Left ventricle myocardium inferior (tissue), 1 donor: Measurements from ENCODE around the gene ARHGEF33. TPM values are rescaled to one million over a fixed set of nuclear protein-coding genes. Genes with fewer than 3 reads are reported as not detected.

Experiments used
- DNase-seq: peaks from one replicate; pipeline ENCODE4 v3.0.0-alpha.2; 2020
- H3K27ac ChIP-seq: fragments of 200-600 bp; replicated peaks from 2 replicates; pipeline ENCODE4 v1.8.0; 2021
- H3K27me3 ChIP-seq: fragments of 200-600 bp; 2 replicates; pipeline ENCODE4 v1.8.0; 2021; ENCODE audit warnings: low read depth
- H3K36me3 ChIP-seq: fragments of 200-600 bp; 2 replicates; pipeline ENCODE4 v1.8.0; 2021
- H3K4me1 ChIP-seq: fragments of 200-600 bp; 2 replicates; pipeline ENCODE4 v1.8.0; 2021
- H3K4me3 ChIP-seq: fragments of 200-600 bp; 2 replicates; pipeline ENCODE4 v1.8.0; 2021; ENCODE audit warnings: mild to moderate bottlenecking, moderate library complexity
- H3K9me3 ChIP-seq: fragments of 200-600 bp; replicated peaks from 2 replicates; pipeline ENCODE4 v1.8.0; 2021
- intact Hi-C: fragments of 100-400 bp; cut with micrococcal nuclease; formaldehyde crosslinking; loops from one replicate; pipeline ENCODE4 v1.11.0; 2022
- long read RNA-seq: library from polyadenylated mRNA; unstranded; transcript quantifications from one replicate; pipeline ENCODE4 v2.0.0, GENCODE V29; 2021
- total RNA-seq: library from RNA; stranded (reverse); fragmentation: NEBNext Ultra II Directional; extraction: Animal tissue kit (Norgen Biotek cat#: 25700); gene quantifications from one replicate; pipeline ENCODE4 v1.2.1, GENCODE V29; 2021
- TF ChIP-seq, protein P1 (sequence below): fragments of 200-600 bp; IDR thresholded peaks from 2 replicates; pipeline ENCODE4 v1.8.0; 2021; ENCODE audit warnings: antibody characterized with exemption, mild to moderate bottlenecking, borderline replicate concordance
- donor health status: DM: no; HTN: yes; CAD: no; lungs with severe emphysema.

ARHGEF33 gene
- total RNA-seq: 0.14 TPM
- long read RNA-seq: 0 reads

- TF ChIP-seq, protein P1, sequence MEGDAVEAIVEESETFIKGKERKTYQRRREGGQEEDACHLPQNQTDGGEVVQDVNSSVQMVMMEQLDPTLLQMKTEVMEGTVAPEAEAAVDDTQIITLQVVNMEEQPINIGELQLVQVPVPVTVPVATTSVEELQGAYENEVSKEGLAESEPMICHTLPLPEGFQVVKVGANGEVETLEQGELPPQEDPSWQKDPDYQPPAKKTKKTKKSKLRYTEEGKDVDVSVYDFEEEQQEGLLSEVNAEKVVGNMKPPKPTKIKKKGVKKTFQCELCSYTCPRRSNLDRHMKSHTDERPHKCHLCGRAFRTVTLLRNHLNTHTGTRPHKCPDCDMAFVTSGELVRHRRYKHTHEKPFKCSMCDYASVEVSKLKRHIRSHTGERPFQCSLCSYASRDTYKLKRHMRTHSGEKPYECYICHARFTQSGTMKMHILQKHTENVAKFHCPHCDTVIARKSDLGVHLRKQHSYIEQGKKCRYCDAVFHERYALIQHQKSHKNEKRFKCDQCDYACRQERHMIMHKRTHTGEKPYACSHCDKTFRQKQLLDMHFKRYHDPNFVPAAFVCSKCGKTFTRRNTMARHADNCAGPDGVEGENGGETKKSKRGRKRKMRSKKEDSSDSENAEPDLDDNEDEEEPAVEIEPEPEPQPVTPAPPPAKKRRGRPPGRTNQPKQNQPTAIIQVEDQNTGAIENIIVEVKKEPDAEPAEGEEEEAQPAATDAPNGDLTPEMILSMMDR: no peak
- intact Hi-C loops: no loop called here
Measured at GRCh38 chr2:38889575-38889974, at the start of gene ARHGEF33. Gene ARHGEF33 (plus strand): TSS chr2:38889875. CDS start chr2:38919448, 29,573 bp downstream.

GRCh38 chr2:38850045-38850444, 39.6 kb upstream of the ARHGEF33 start:
- Histone ChIP-seq H3K36me3 (peaks cover 77% of the 10 kb centered on the region), H3K27ac (no peak overlapping the region), H3K9me3 (no peaks in the 10 kb centered on the region), H3K4me1 (no peaks in the 10 kb centered on the region), H3K27me3 (no peaks in the 10 kb centered on the region), H3K4me3 (no peak overlapping the region)
- DNase-seq: no peak
- TF ChIP-seq, protein P1: no peak
- intact Hi-C loops: no loop called here

More at GRCh38 chr2:38889575-38889974, at the start of gene ARHGEF33:
- H3K27ac ChIP-seq: no peak within 1 kb of the TSS
- H3K27me3 ChIP-seq: no peaks in the 10 kb centered on the region
- no peaks in the 10 kb centered on the region for H3K4me1 ChIP-seq
- H3K36me3 ChIP-seq: no peaks in the 10 kb centered on the region
- no peak for DNase-seq
- H3K4me3 ChIP-seq: no peak within 1 kb of the TSS
- H3K9me3 ChIP-seq: no peaks in the 10 kb centered on the region

DNA sequence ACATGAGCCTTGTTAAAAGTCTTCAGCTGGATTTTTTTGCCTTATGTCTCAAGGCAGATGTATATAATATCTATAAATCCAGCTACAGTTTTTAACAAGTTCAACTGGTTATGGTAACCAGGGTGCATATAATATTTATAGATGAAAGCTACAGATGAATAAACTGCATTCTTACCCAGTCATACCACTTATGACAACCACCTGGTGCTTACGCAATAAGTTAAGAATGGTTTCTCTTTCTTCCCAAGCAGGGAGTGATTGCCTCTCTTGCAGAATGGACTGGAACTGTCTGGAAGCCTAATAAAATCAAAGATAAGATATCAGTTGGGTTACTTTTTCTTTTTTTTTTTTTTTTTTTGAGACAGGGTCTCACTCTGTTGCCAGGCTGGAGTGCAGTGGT, 33.5 kb upstream of the ARHGEF33 start:
- TF ChIP-seq, protein P1: no peak
- no peak overlapping the region for H3K27ac ChIP-seq
- no peaks in the 10 kb centered on the region for H3K9me3 ChIP-seq
- no peak for DNase-seq
- no peaks in the 10 kb centered on the region for H3K4me1 ChIP-seq
- H3K4me3 ChIP-seq: no peak overlapping the region
- no peaks in the 10 kb centered on the region for H3K27me3 ChIP-seq
- intact Hi-C loops: no loop called here
- peaks cover 90% of the 10 kb centered on the region for H3K36me3 ChIP-seq

- Histone ChIP-seq H3K9me3 (no peaks in the 10 kb centered on the region), H3K4me3 (no peak overlapping the region), H3K27me3 (no peaks in the 10 kb centered on the region), H3K27ac (no peak overlapping the region), H3K36me3 (peaks cover 69% of the 10 kb centered on the region), H3K4me1 (no peaks in the 10 kb centered on the region)
- intact Hi-C loops: no loop called here
- TF ChIP-seq, protein P1: no peak
- DNase-seq: no peak
Measured at GRCh38 chr2:38862476-38862875, 27.2 kb upstream of the ARHGEF33 start.

GRCh38 chr2:38863061-38863695, 26.5 kb upstream of the ARHGEF33 start:
- TF ChIP-seq, protein P1: no peak
- no peak for DNase-seq

More at GRCh38 chr2:38863061-38863695, 26.5 kb upstream of the ARHGEF33 start:
- Histone ChIP-seq H3K4me3 (no peak overlapping the region), H3K9me3 (no peaks in the 10 kb centered on the region), H3K4me1 (no peaks in the 10 kb centered on the region), H3K27me3 (no peaks in the 10 kb centered on the region), H3K27ac (no peak overlapping the region), H3K36me3 (peaks cover 67% of the 10 kb centered on the region)
- intact Hi-C loops: no loop called here
